ENCODE data around the gene CHCHD6. TPM values are rescaled to one million over a fixed set of nuclear protein-coding genes. Genes with fewer than 3 reads are reported as not detected.

The CHCHD6 gene
- total RNA-seq, 1 experiment from 2014 or later: 36.3 TPM

GRCh38 chr3:126743350-126743749 lies 39.3 kb downstream of the CHCHD6 start:
- ChIA-PET POLR2A (no interaction called here), RAD21 (ENCODE audit: low non-redundant PET in 1 of 2, low total read pairs in 2 of 2, uncharacterized antibody in 2 of 2, unreplicated experiment in 2 of 2) (no interaction called here), CTCF (no interaction called here)
- Histone ChIP-seq H3K27me3 (ENCODE audit: insufficient read depth, low read length) (no peaks in the 10 kb centered on the region), H4K20me1 (ENCODE audit: insufficient read depth) (no peaks in the 10 kb centered on the region), H3K4me1 (ENCODE audit: control insufficient read depth in 1 of 2, insufficient read depth in 2 of 2, low read length in 2 of 2) (peaks cover 20 to 24% of the 10 kb centered on the region in 2 experiments), H3K4me2 (ENCODE audit: low read length) (no peak overlapping the region), H3K9me2 (ENCODE audit: insufficient read depth) (no peaks in the 10 kb centered on the region), H3K4me3 (replicated peaks in 1 of 2; ENCODE audit: low read depth in 1 of 2, low read length in 2 of 2) (no peak overlapping the region), H3K9me3 (ENCODE audit: control insufficient read depth in 1 of 2, insufficient read depth in 1 of 2, low read depth in 1 of 2, low read length in 2 of 2) (peaks cover 0 to 6% of the 10 kb centered on the region in 2 experiments; a peak in 1 of 4 replicates), H3K36me3 (ENCODE audit: control insufficient read depth in 1 of 2, insufficient read depth in 2 of 2, low read length in 2 of 2) (no peaks in the 10 kb centered on the region), H2AFZ (ENCODE audit: low read depth, low read length, poor library complexity, severe bottlenecking) (no peak overlapping the region), H3K79me2 (ENCODE audit: insufficient read depth, low read length) (peaks cover 9% of the 10 kb centered on the region), H3K9ac (ENCODE audit: low read length) (no peak overlapping the region), H3K27ac (ENCODE audit: low read depth, low read length) (no peak overlapping the region)
- no TSS peak for BruUV-seq (replicated peaks)
- no peak for DNase-seq (ENCODE audit: low read depth, low spot score)
- intact Hi-C loops (cut with micrococcal nuclease): no loop called here
- ATAC-seq: no peak
- no peak for TF ChIP-seq CEBPB (IDR thresholded peaks at IDR 0.05; ENCODE audit: low read depth)
- TF ChIP-seq ZNF274 (IDR thresholded peaks at IDR 0.05; ENCODE audit: low read depth, low read length): no peak
- TF ChIP-seq MAX (IDR thresholded peaks at IDR 0.05): no peak
- no peak for TF ChIP-seq EZH2 (IDR thresholded peaks at IDR 0.05)
- no peak for TF ChIP-seq EGR1 (IDR thresholded peaks at IDR 0.05; ENCODE audit: low read depth)
- no peak for TF ChIP-seq JUND (IDR thresholded peaks at IDR 0.05)
- TF ChIP-seq ZFX (IDR thresholded peaks at IDR 0.05): no peak
- no peak for TF ChIP-seq ELF1 (IDR thresholded peaks at IDR 0.05; ENCODE audit: borderline replicate concordance, low read depth)
- no peak for TF ChIP-seq SRF (IDR thresholded peaks at IDR 0.05; ENCODE audit: low read depth)
- no peak for TF ChIP-seq ZBTB33 (IDR thresholded peaks at IDR 0.05; ENCODE audit: extremely low read depth, insufficient replicate concordance, low read length)
- no peak for TF ChIP-seq YY1 (IDR thresholded peaks at IDR 0.05; ENCODE audit: extremely low read depth, insufficient replicate concordance, low read depth, low read length)

All from HCT116 (cell line).